Choroid plexus epithelial cell (primary cell): ENCODE results near the gene CADM4.
"Not testable (repeated sequence)": the region's sequence is repeated elsewhere in the genome, so short reads cannot be mapped to it uniquely, and the experiment has no call there.

Experiments used
- DNase-seq: peaks from one replicate; pipeline ENCODE4 v3.0.0-alpha.2; 2010; ENCODE audit warnings: low read depth
- H3K4me3 ChIP-seq: 2 replicates; pipeline ENCODE4 v1.5.1; 2011; ENCODE audit warnings: low read depth, mild to moderate bottlenecking, control low read depth, low read length, moderate library complexity
- TF ChIP-seq, protein P1 (sequence below): conservative IDR thresholded peaks from 2 replicates; pipeline ENCODE4 v1.5.1; 2011; ENCODE audit warnings: low read depth, mild to moderate bottlenecking, control low read depth, inconsistent platforms, low read length, moderate library complexity

CADM4 gene, protein sequence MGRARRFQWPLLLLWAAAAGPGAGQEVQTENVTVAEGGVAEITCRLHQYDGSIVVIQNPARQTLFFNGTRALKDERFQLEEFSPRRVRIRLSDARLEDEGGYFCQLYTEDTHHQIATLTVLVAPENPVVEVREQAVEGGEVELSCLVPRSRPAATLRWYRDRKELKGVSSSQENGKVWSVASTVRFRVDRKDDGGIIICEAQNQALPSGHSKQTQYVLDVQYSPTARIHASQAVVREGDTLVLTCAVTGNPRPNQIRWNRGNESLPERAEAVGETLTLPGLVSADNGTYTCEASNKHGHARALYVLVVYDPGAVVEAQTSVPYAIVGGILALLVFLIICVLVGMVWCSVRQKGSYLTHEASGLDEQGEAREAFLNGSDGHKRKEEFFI

DNA sequence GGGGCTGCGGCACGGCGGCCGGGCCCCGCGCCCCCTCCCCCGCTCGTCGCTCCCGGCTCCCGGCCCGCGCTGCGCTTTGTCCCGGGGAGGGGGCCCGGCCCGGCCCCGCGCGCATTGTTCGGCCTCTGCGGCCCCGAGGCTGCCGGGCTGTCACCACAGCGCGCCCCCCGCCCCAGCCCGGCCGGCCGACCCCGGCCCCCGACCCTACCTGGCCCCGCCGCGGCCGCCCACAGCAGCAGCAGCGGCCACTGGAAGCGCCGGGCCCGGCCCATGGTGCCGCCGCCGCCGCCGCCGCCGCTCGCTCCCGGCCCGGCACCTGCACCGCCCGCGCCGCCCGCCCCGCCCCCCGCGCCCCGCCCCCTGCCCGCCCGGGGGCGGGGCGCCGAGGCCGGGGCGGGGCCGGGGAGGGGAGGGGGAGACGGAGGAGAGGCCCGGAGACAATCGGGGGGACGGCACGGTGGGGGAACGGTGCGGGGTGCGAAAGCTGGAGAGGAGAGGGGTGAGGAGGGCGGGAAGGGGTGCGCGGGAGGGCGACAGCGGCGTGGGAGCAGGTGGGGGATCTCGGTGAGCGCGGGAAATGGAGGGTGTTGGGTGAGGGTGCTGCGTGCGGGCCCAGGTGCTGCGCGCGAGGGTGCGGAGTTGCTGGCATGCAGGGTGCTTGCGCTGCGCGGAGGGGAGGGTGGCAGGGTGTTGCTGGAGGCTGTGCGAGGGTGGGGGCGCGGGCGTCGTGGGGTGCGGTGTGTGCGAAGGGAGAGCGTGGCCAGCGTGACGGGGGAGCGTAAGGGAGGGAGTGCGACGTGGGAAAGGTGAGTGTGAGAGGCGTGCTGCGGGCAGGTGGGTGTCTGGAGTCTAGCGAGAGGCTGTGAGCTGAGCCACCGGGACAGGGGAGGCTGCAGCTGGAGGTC, at the start of gene CADM4:
Gene CADM4, minus strand, starts transcription at position 332 of the 905 bp plus-strand sequence. Its CDS starts 60 bp downstream, at position 272.
- TF ChIP-seq, protein P1, sequence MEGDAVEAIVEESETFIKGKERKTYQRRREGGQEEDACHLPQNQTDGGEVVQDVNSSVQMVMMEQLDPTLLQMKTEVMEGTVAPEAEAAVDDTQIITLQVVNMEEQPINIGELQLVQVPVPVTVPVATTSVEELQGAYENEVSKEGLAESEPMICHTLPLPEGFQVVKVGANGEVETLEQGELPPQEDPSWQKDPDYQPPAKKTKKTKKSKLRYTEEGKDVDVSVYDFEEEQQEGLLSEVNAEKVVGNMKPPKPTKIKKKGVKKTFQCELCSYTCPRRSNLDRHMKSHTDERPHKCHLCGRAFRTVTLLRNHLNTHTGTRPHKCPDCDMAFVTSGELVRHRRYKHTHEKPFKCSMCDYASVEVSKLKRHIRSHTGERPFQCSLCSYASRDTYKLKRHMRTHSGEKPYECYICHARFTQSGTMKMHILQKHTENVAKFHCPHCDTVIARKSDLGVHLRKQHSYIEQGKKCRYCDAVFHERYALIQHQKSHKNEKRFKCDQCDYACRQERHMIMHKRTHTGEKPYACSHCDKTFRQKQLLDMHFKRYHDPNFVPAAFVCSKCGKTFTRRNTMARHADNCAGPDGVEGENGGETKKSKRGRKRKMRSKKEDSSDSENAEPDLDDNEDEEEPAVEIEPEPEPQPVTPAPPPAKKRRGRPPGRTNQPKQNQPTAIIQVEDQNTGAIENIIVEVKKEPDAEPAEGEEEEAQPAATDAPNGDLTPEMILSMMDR = no peak
- no peak for DNase-seq

DNA sequence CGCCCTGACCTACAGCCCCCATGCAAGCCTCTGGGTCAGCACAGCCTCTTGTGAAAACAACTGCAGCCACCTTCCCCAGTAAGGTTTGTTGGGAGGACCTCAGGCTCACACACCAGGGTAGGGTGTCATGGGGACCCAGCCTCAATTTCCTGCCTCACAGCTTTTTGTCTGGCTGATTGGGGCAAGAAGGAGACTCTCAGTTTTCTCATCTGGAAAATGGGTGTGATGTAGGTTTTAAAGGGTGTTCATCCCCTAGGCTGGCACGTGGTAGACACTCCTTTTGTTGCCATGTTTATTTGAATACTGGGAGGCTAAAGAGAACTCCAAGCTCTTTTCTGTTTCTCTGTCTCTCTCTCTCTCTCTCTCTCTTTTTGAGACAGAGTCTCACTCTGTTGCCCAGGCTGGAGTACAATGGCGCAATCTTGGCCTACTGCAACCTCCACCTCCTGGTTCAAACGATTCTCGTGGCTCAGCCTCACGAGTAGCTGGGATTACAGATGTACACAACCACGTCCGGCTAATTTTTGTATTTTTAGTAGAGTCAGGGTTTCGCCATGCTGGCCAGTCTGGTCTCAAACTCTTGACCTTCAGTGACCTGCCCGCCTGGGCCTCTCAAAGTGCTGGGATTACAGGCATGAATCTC, 48.5 kb upstream of the CADM4 start:
- TF ChIP-seq, protein P1 = no peak
- H3K4me3 ChIP-seq = no peak overlapping the region
- no peak for DNase-seq

More for the DNA sequence above, at the start of gene CADM4:
- peak within 1 kb of the TSS; percentile 60 for H3K4me3 ChIP-seq

DNA sequence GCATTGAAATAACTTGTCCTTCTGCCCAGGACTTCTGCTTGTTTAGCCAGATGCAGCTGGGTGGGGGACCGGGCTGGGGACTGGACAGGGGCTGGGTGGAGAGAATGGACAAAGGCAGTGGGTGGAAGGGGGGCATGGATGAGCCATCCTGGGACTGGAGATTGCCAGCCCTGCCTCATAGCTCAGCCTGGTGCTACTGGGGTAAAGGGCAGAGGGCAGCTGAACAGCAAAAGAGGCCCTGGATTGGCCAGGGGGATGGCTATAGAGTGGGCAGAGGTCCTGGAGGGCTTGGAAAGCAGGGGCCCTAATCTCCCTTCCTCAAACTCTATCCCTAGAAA, 48.0 kb upstream of the CADM4 start:
- TF ChIP-seq, protein P1 = no peak
- DNase-seq = no peak
- H3K4me3 ChIP-seq = no peak overlapping the region

DNA sequence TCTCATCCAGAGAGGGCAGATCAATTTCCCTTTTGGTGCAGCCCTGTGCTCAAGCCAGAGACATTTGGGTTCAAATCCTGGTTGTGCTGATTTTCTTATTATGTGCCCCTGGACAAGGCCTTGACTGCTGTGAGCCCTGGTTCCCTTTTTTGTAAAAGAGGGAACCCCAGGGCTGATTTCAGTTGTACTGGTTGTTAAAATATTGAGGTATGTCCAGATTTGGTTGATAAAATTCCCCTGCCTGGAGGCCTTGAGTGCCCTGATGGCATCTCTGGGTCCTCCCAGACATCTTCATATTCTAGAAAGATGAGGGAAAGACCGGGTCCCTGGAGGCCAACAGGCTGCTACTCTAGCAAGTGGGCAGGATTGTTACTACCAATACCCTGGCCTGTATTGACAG, 44.7 kb upstream of the CADM4 start:
- TF ChIP-seq, protein P1 = no peak
- H3K4me3 ChIP-seq = no peak overlapping the region
- DNase-seq = no peak

DNA sequence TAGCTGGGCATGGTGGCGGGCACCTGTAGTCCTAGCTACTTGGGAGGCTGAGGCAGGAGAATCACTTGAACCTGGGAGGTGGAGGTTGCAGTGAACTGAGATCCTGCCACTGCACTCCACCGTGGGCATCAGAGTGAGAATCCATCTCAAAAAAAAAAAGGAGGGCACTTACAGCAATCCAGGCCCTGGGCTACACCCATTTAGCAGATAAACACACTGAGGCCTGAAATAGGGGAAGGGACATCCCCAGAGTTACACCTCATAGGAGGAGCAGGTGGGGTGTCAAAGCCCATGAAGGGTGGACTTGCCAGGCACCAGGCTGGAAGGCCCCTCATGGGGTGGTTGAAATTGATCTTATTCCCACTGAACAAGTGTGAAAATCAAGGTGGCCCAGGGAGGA, 44.3 kb upstream of the CADM4 start:
- TF ChIP-seq, protein P1 = no peak
- no peak for DNase-seq
- no peak overlapping the region for H3K4me3 ChIP-seq

DNA sequence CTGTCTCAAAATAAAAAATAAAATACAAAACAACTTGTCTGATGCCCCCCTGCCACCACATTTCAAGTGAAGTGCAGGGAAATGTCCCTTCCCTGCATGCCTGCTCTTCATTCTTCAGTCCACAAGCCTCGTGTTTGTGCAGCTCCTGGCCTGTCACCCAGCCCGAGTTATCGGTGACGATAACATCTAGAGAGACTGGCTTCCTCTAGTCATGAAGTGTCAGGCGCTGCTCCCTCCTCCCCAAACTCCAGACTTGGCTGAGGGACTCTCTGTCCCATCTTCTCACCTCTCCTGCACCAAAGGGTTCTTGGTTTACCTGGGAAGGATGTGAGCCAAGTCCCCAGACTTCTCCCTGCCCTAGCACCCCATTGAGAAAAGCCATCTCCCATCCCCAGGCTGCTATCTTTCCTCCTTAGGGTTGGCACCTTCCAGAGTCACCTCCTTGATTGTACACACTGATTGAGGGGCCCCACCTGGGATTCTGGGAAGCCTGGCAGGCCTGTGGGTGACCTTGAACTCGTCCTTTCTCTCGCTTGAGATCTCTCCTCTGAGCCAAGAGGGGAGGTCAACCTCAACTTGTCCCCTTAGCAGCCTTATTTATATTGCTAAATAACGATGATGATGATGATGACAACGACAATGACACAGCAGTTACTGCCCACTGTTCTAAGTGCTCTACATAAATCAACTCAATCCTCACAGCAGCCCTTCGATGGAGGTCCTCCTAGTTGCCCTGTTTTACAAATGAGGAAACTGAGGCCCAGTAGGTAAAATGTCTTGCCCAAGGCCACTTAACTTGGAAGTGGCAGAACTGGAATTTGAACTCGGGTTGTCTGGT, 43.4 kb upstream of the CADM4 start:
- H3K4me3 ChIP-seq = no peak overlapping the region
- TF ChIP-seq, protein P1 = no peak
- no peak for DNase-seq

DNA sequence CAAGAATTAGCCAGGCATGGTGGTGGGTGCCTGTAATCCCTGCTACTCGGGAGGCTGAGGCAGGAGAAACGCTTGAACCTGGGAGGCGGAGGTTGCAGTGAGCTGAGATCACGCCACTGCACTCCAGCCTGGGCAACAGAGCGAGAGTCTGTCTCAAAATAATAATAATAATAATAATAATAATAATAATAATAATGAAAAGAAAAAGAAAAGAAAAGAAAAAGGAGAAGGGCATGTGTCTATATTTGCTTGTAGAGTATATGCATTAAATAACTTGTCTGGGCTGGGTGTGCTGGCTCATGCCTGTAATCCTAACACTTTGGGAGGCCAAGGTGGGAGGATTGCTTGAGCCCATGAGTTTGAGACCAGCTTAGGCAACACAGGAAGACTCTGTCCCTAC, 42.6 kb upstream of the CADM4 start:
- H3K4me3 ChIP-seq, DNase-seq: not testable (repeated sequence)
